NB4 (cell line): ENCODE data around the gene OSBPL10.
"Not testable (repeated sequence)": the region's sequence is repeated elsewhere in the genome, so short reads cannot be mapped to it uniquely, and the experiment has no call there.

Experiments used
- DNase-seq: peaks from one replicate; pipeline ENCODE4 v3.0.0; 2010; ENCODE audit warnings: low read depth
- H3K4me3 ChIP-seq: one replicate; pipeline ENCODE4 v1.5.1; 2011; ENCODE audit warnings: mild to moderate bottlenecking, low read depth, low read length, moderate library complexity
- CTCF ChIP-seq: IDR thresholded peaks from one replicate; pipeline ENCODE4 v1.5.1; 2012; ENCODE audit warnings: low read depth, low read length
- MAX ChIP-seq: IDR thresholded peaks from 2 replicates; pipeline ENCODE4 v1.6.1; 2011; ENCODE audit warnings: low read depth, low read length
- MYC ChIP-seq: IDR thresholded peaks from 2 replicates; pipeline ENCODE4 v1.6.1; 2011; ENCODE audit warnings: low read depth, low read length
- POLR2A ChIP-seq: IDR thresholded peaks from 2 replicates; pipeline ENCODE4 v1.6.1; 2011; ENCODE audit warnings: mild to moderate bottlenecking; ENCODE audit not compliant: insufficient read length; ENCODE audit errors: extremely low read depth

Gene OSBPL10

GRCh38 chr3:31696815-31697548 is 284.1 kb downstream of the OSBPL10 start:
- DNase-seq: no peak
- TF ChIP-seq POLR2A (no peak), MAX (no peak), MYC (no peak), CTCF (no peak)
- no peak overlapping the region for H3K4me3 ChIP-seq

- H3K4me3 ChIP-seq: no peak overlapping the region
- DNase-seq: peak; percentile 7
- no peak for TF ChIP-seq MYC
Observed at GRCh38 chr3:31696009-31696297, 285.1 kb downstream of the OSBPL10 start.

GRCh38 chr3:31695280-31696008 is 285.6 kb downstream of the OSBPL10 start:
- no peak overlapping the region for H3K4me3 ChIP-seq
- DNase-seq: peak; percentile 50
- no peak for TF ChIP-seq POLR2A
- TF ChIP-seq CTCF: peak; percentile 34

GRCh38 chr3:31693346-31693745 is 287.7 kb downstream of the OSBPL10 start:
- no peak overlapping the region for H3K4me3 ChIP-seq
- no peak for TF ChIP-seq MYC
- TF ChIP-seq CTCF: no peak
- TF ChIP-seq MAX: no peak
- TF ChIP-seq POLR2A: no peak
- DNase-seq: no peak

GRCh38 chr3:31692751-31693150 is 288.3 kb downstream of the OSBPL10 start:
- no peak overlapping the region for H3K4me3 ChIP-seq
- no peak for TF ChIP-seq POLR2A
- no peak for TF ChIP-seq MAX
- TF ChIP-seq CTCF: peak; percentile 40
- 0 out of 2 replicates have a peak, but pooled peaks have one; percentile 14 for TF ChIP-seq MYC
- peak; percentile 60 for DNase-seq

- no peak for DNase-seq
- TF ChIP-seq MAX: no peak
- H3K4me3 ChIP-seq: no peak overlapping the region
Observed at GRCh38 chr3:31690771-31691170, 290.3 kb downstream of the OSBPL10 start.

GRCh38 chr3:31689523-31689922 is 291.5 kb downstream of the OSBPL10 start:
- not testable (repeated sequence) for H3K4me3 ChIP-seq, DNase-seq
